ENCODE measurements around the gene ASTN2.

DNA sequence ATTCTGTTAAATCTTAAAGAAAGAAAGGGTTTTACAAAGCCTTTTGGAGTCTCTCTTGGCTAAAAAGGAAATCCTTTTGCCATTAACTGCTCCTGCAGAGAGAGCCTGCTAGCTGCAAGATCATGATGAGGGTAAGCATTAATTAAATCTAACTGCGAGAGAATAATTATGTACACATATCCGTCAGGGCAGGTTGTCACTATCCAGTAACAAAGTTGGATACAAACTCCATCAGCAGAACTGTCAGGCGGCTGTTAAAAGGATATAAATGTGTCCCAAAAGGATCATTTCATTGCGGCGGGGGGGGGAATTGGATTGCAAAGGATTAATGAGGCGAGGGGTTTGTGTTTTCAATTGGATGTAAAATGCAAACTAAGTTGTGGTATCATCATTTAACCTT, 289.3 kb downstream of the ASTN2 start:
- TF ChIP-seq, protein P1, sequence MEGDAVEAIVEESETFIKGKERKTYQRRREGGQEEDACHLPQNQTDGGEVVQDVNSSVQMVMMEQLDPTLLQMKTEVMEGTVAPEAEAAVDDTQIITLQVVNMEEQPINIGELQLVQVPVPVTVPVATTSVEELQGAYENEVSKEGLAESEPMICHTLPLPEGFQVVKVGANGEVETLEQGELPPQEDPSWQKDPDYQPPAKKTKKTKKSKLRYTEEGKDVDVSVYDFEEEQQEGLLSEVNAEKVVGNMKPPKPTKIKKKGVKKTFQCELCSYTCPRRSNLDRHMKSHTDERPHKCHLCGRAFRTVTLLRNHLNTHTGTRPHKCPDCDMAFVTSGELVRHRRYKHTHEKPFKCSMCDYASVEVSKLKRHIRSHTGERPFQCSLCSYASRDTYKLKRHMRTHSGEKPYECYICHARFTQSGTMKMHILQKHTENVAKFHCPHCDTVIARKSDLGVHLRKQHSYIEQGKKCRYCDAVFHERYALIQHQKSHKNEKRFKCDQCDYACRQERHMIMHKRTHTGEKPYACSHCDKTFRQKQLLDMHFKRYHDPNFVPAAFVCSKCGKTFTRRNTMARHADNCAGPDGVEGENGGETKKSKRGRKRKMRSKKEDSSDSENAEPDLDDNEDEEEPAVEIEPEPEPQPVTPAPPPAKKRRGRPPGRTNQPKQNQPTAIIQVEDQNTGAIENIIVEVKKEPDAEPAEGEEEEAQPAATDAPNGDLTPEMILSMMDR (IDR thresholded peaks at IDR 0.05) = no peak
- no peak for TF ChIP-seq EP300 (IDR thresholded peaks at IDR 0.05)
- no peak for TF ChIP-seq POLR2A (IDR thresholded peaks at IDR 0.05)
